Spleen (tissue), 11 donors: ENCODE results near the gene PRR13. TPM values are rescaled to one million over a fixed set of nuclear protein-coding genes. Genes with fewer than 3 reads are reported as not detected.

Source experiments
- DNase-seq: peaks from one replicate; pipeline ENCODE4 v3.0.0-alpha.2; 2020
- H3K27ac ChIP-seq, 8 donors: fragments of 200-600 bp; sonication (generic) in 7 of 8; 1 replicate in 4 of 8; 2 replicates in 4 of 8; pipeline versions ENCODE4 v1.5.0 to v1.8.0; 2016 to 2021; ENCODE audit warnings: inconsistent platforms in 4 of 8, mild to moderate bottlenecking in 4 of 8, moderate library complexity in 1 of 8
- H3K27me3 ChIP-seq, 7 donors: fragments of 200-600 bp; sonication (generic) in 6 of 7; replicated peaks in 1 of 7; 1 replicate in 4 of 7; 2 replicates in 3 of 7; pipeline versions ENCODE4 v1.5.0 to v1.8.0; 2016 to 2021; ENCODE audit warnings: inconsistent platforms in 3 of 7, mild to moderate bottlenecking in 1 of 7
- H3K36me3 ChIP-seq, 6 donors: fragments of 200-600 bp; sonication (generic) in 5 of 6; 1 replicate in 4 of 6; 2 replicates in 2 of 6; pipeline versions ENCODE4 v1.5.0 to v1.8.0; 2016 to 2021; ENCODE audit warnings: inconsistent platforms in 2 of 6
- H3K4me1 ChIP-seq, 6 donors: fragments of 200-600 bp; sonication (generic) in 5 of 6; 1 replicate in 3 of 6; 2 replicates in 3 of 6; pipeline versions ENCODE4 v1.5.0 to v1.8.0; 2016 to 2021; ENCODE audit warnings: inconsistent platforms in 3 of 6
- H3K4me3 ChIP-seq, 8 donors: fragments of 200-600 bp; sonication (generic) in 7 of 8; 1 replicate in 4 of 8; 2 replicates in 4 of 8; pipeline versions ENCODE4 v1.5.0 to v1.8.0; 2016 to 2021; ENCODE audit warnings: inconsistent platforms in 4 of 8, mild to moderate bottlenecking in 4 of 8, moderate library complexity in 2 of 8
- H3K9me3 ChIP-seq, 8 donors: fragments of 200-600 bp; sonication (generic) in 7 of 8; 1 replicate in 4 of 8; 2 replicates in 4 of 8; pipeline versions ENCODE4 v1.5.0 to v1.8.0; 2016 to 2021; ENCODE audit warnings: inconsistent platforms in 4 of 8
- CTCF ChIP-seq, 11 experiments: fragments of 200-600 bp in 7 of 11; fragments of 450-650 bp in 4 of 11; sonication (generic) in 4 of 11; IDR thresholded peaks in 8 of 11; conservative IDR thresholded peaks in 3 of 11; 1 replicate in 7 of 11; 2 replicates in 4 of 11; pipeline versions ENCODE4 v1.4.0 to v1.8.0; 2016 to 2021; ENCODE audit warnings: antibody characterized with exemption in 11 of 11, inconsistent platforms in 4 of 11, mild to moderate bottlenecking in 1 of 11
- POLR2A ChIP-seq, 3 donors: fragments of 450-650 bp; IDR thresholded peaks; one replicate each; pipeline ENCODE4 v1.5.1; 2017; ENCODE audit warnings: antibody characterized with exemption in 3 of 3, mild to moderate bottlenecking in 1 of 3
- POLR2AphosphoS5 ChIP-seq, 3 donors: sonication (generic); formaldehyde crosslinking; IDR thresholded peaks; one replicate each; pipeline ENCODE4 v1.5.1; 2017; ENCODE audit warnings: antibody characterized with exemption in 3 of 3
- WGBS, 5 donors: extraction: QIAGEN DNeasy Blood & Tissue Kit in 3 of 5; methylation state at CpG; one replicate each; pipeline versions ENCODE4 v1.1.5 to v1.1.7; 2013 to 2018; 5-methylcytosine and 5-hydroxymethylcytosine counted together
- intact Hi-C: fragments of 100-400 bp; cut with DNase I; formaldehyde crosslinking; loops from one replicate; pipeline ENCODE4 v1.15.0; 2023; ENCODE audit warnings: low total_unique reads
- polyA plus RNA-seq, 3 donors: library from polyadenylated mRNA; stranded (reverse); fragments of 200-250 nt; gene quantifications; one replicate each; pipeline ENCODE4 v1.2.1, GENCODE V29; 2013
- total RNA-seq, 7 donors: library from RNA; depleted of rRNA in 3 of 7; stranded (reverse); fragments of >200 nt in 3 of 7; fragmentation: NEBNext Ultra II Directional in 4 of 7; extraction: Animal tissue kit (Norgen Biotek cat#: 25700) in 4 of 7; gene quantifications; one replicate each; pipeline versions ENCODE4 v1.1.0 to v1.2.1, GENCODE V29; 2016 to 2021
- donor health status: healthy with polysubstance abuse.
- donor health status: DM: no; HTN: no; CAD: no; lungs with moderate emphysema.
- donor health status: DM: no; HTN: no; CAD: no.
- donor health status: Bipolar disorder and iron deficiency.
- donor health status: healthy.
- donor health status: DM: no; HTN: no; CAD: no.
- donor health status: DM: yes; HTN: yes; CAD: no.

Gene PRR13
- total and polyA plus RNA-seq, 10 donors, result 127 to 262 (median 209) TPM

DNA sequence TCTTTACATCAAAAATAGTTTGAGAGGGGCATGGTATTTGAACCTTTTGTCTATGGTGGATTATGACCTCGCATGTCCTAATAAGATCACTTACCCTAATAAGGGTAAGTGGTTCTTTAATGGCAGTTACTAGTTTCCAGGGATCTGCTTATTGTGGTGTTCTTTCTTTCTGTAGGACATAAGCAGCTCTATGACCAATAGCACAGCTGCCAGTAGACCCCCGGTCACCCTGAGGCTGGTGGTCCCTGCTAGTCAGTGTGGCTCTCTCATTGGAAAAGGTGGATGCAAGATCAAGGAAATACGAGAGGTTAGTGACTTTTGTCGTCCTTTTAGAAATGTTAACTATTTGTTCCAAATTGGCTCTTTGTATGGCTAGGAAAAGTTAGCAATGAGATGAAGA, 17.6 kb downstream of the PRR13 start:
- TF ChIP-seq CTCF (IDR thresholded peaks at IDR 0.05 in 8 of 11, conservative IDR thresholded peaks at IDR 0.05 in 3 of 11), result no peak
- TF ChIP-seq POLR2AphosphoS5 (IDR thresholded peaks at IDR 0.05), result no peak
- no peak for TF ChIP-seq POLR2A (IDR thresholded peaks at IDR 0.05)
- Histone ChIP-seq H3K9me3 (no peaks in the 10 kb centered on the region), H3K27me3 (no peaks in the 10 kb centered on the region), H3K36me3 (peaks cover 15 to 100% (median 99%) of the 10 kb centered on the region in 6 donors), H3K4me1 (peaks cover 16 to 87% (median 43%) of the 10 kb centered on the region in 6 donors), H3K27ac (no peak overlapping the region), H3K4me3 (no peak overlapping the region)
- intact Hi-C loops, result loop anchor here (10.0 kb wide), 1 partner anchor 46 kb away; the partner anchor contains the start of genes NPFF and TARBP2
- 80 to 85% (median 82%) methylated on average over 4 of the region's 4 CpGs for WGBS, 5 donors
- no peak for DNase-seq

DNA sequence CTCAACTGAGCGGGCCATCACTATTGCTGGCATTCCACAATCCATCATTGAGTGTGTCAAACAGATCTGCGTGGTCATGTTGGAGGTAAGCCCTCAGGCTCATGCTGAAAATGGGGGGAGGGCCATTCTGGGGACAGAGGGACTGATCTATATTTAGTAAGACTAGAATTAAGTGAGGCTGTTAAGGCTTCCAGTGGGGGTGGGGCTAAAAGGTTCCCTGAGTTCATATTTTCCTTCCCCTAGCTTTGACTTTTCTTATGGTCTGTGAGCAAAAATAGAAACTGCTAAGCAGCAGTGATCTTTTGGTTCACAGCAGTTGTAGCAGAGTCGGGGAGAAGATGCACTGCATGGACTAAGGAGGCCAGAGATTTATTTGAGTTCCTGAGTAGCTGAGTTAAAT, 19.5 kb downstream of the PRR13 start:
- intact Hi-C loops, result no loop called here
- Histone ChIP-seq H3K4me1 (peaks cover 3 to 87% (median 37%) of the 10 kb centered on the region in 6 donors), H3K9me3 (no peaks in the 10 kb centered on the region), H3K4me3 (no peak overlapping the region), H3K27me3 (no peaks in the 10 kb centered on the region), H3K36me3 (peaks cover 10 to 100% (median 100%) of the 10 kb centered on the region in 6 donors), H3K27ac (no peak overlapping the region)
- 80 to 90% (median 85%) methylated on average over 3 of the region's 3 CpGs for WGBS, 5 donors
- DNase-seq, result no peak
- TF ChIP-seq CTCF (IDR thresholded peaks at IDR 0.05 in 8 of 11, conservative IDR thresholded peaks at IDR 0.05 in 3 of 11) (no peak), POLR2A (IDR thresholded peaks at IDR 0.05) (no peak), POLR2AphosphoS5 (IDR thresholded peaks at IDR 0.05) (no peak)

- TF ChIP-seq POLR2AphosphoS5 (IDR thresholded peaks at IDR 0.05) (peak in 1 of 3 donors; percentile 30), POLR2A (IDR thresholded peaks at IDR 0.05) (no peak), CTCF (IDR thresholded peaks at IDR 0.05 in 8 of 11, conservative IDR thresholded peaks at IDR 0.05 in 3 of 11) (no peak)
- H3K36me3 ChIP-seq, result peaks cover 7 to 100% (median 100%) of the 10 kb centered on the region in 6 donors
- intact Hi-C loops, result no loop called here
- no peak for DNase-seq
- no peaks in the 10 kb centered on the region for H3K27me3 ChIP-seq
- no peak overlapping the region for H3K4me3 ChIP-seq
- no peak overlapping the region for H3K27ac ChIP-seq
- 89 to 90% (median 90%) methylated on average over 8 of the region's 8 CpGs for WGBS, 5 donors
- no peaks in the 10 kb centered on the region for H3K9me3 ChIP-seq
- H3K4me1 ChIP-seq, result peaks cover 3 to 87% (median 35%) of the 10 kb centered on the region in 6 donors
These were observed 20.1 kb downstream of the PRR13 start for GRCh38 chr12:53461591-53461990.

DNA sequence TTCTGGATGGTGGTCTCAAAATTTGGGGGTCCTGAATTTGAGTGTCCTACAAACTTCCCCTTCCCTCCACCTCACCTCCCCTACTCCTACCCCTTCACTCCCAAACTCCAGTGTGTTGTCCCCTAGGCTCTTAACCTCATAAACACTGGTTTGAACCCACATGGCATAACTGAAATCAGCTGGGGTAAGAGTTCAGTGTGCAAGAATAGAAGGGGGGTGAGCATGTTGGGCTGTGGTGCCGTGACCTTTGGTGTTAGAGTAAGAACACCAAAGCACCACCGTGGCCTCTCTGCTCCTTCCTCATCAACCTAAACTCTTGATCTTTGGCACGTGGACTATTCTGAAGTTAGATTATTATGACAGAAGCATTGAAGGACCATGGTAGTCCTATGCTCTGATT, 21.4 kb downstream of the PRR13 start:
- H3K27ac ChIP-seq, result peak overlapping the region in 1 of 8 donors; percentile 29

More for the DNA sequence above, 21.4 kb downstream of the PRR13 start:
- DNase-seq, result no peak
- 67 to 84% (median 82%) methylated on average over 3 of the region's 3 CpGs for WGBS, 5 donors
- intact Hi-C loops, result no loop called here
- peaks cover 3 to 80% (median 32%) of the 10 kb centered on the region in 6 donors for H3K4me1 ChIP-seq
- TF ChIP-seq POLR2A (IDR thresholded peaks at IDR 0.05) (no peak), POLR2AphosphoS5 (IDR thresholded peaks at IDR 0.05) (peak in 1 of 3 donors; percentile 12), CTCF (IDR thresholded peaks at IDR 0.05 in 8 of 11, conservative IDR thresholded peaks at IDR 0.05 in 3 of 11) (no peak)
- peaks cover 7 to 100% (median 100%) of the 10 kb centered on the region in 6 donors for H3K36me3 ChIP-seq
- no peaks in the 10 kb centered on the region for H3K27me3 ChIP-seq
- no peak overlapping the region for H3K4me3 ChIP-seq
- H3K9me3 ChIP-seq, result no peaks in the 10 kb centered on the region
